Measurements from ENCODE around the gene KLK7.

The KLK7 gene

GRCh38 chr19:51009061-51009891, 25.6 kb upstream of the KLK7 start:
- Histone ChIP-seq H3K9me2 (replicated peaks; ENCODE audit: low read depth, low read length) (no peaks in the 10 kb centered on the region), H3K9ac (ENCODE audit: low read depth, low read length, poor library complexity, severe bottlenecking) (no peak overlapping the region), H3K27me3 (ENCODE audit: insufficient read depth, low read length, poor library complexity, severe bottlenecking) (no peaks in the 10 kb centered on the region), H3K4me2 (ENCODE audit: low read depth, low read length, poor library complexity, severe bottlenecking) (no peak overlapping the region), H3K4me3 (ENCODE audit: low read length, poor library complexity, severe bottlenecking) (no peak overlapping the region), H4K20me1 (ENCODE audit: insufficient read depth, low read length, poor library complexity, severe bottlenecking) (no peaks in the 10 kb centered on the region), H3F3A (ENCODE audit: low read depth) (no peaks in the 10 kb centered on the region), H3K4me1 (ENCODE audit: insufficient read depth, low read length, poor library complexity, severe bottlenecking) (no peaks in the 10 kb centered on the region), H3K36me3 (ENCODE audit: insufficient read depth, low read length) (no peaks in the 10 kb centered on the region), H2AFZ (ENCODE audit: low read length) (no peak overlapping the region), H3K79me2 (ENCODE audit: insufficient read depth, low read length) (no peaks in the 10 kb centered on the region), H3K9me3 (ENCODE audit: insufficient read depth, low read depth, low read length) (no peaks in the 10 kb centered on the region)
- TF ChIP-seq EZH2phosphoT487 (IDR thresholded peaks at IDR 0.05; ENCODE audit: borderline replicate concordance): no peak
- TF ChIP-seq CTCF (conservative IDR thresholded peaks at IDR 0.05; ENCODE audit: low read length): no peak

- H3K9me2 ChIP-seq (replicated peaks; ENCODE audit: low read depth, low read length): no peaks in the 10 kb centered on the region
- TF ChIP-seq EZH2phosphoT487 (IDR thresholded peaks at IDR 0.05; ENCODE audit: borderline replicate concordance) (no peak), CTCF (conservative IDR thresholded peaks at IDR 0.05; ENCODE audit: low read length) (no peak)
- no peak overlapping the region for H2AFZ ChIP-seq (ENCODE audit: low read length)
- no peak overlapping the region for H3K9ac ChIP-seq (ENCODE audit: low read depth, low read length, poor library complexity, severe bottlenecking)
- no peaks in the 10 kb centered on the region for H3K36me3 ChIP-seq (ENCODE audit: insufficient read depth, low read length)
- peaks cover 3% of the 10 kb centered on the region; the same call in 1 of the 2 replicates for H3K9me3 ChIP-seq (ENCODE audit: insufficient read depth, low read depth, low read length)
- no peaks in the 10 kb centered on the region for H3K79me2 ChIP-seq (ENCODE audit: insufficient read depth, low read length)
- H3K4me3 ChIP-seq (ENCODE audit: low read length, poor library complexity, severe bottlenecking): no peak overlapping the region
- no peaks in the 10 kb centered on the region for H4K20me1 ChIP-seq (ENCODE audit: insufficient read depth, low read length, poor library complexity, severe bottlenecking)
- H3K4me2 ChIP-seq (ENCODE audit: low read depth, low read length, poor library complexity, severe bottlenecking): no peak overlapping the region
- H3K4me1 ChIP-seq (ENCODE audit: insufficient read depth, low read length, poor library complexity, severe bottlenecking): no peaks in the 10 kb centered on the region
- H3F3A ChIP-seq (ENCODE audit: low read depth): no peaks in the 10 kb centered on the region
- no peaks in the 10 kb centered on the region for H3K27me3 ChIP-seq (ENCODE audit: insufficient read depth, low read length, poor library complexity, severe bottlenecking)
These were observed 23.8 kb upstream of the KLK7 start for GRCh38 chr19:51007488-51007887.

- Histone ChIP-seq H3K79me2 (ENCODE audit: insufficient read depth, low read length) (no peaks in the 10 kb centered on the region), H3K9me2 (replicated peaks; ENCODE audit: low read depth, low read length) (no peaks in the 10 kb centered on the region), H2AFZ (ENCODE audit: low read length) (no peak overlapping the region), H3K4me1 (ENCODE audit: insufficient read depth, low read length, poor library complexity, severe bottlenecking) (no peaks in the 10 kb centered on the region), H3K36me3 (ENCODE audit: insufficient read depth, low read length) (no peaks in the 10 kb centered on the region), H3K4me3 (ENCODE audit: low read length, poor library complexity, severe bottlenecking) (no peak overlapping the region), H3F3A (ENCODE audit: low read depth) (no peaks in the 10 kb centered on the region), H4K20me1 (ENCODE audit: insufficient read depth, low read length, poor library complexity, severe bottlenecking) (no peaks in the 10 kb centered on the region), H3K9ac (ENCODE audit: low read depth, low read length, poor library complexity, severe bottlenecking) (no peak overlapping the region), H3K27me3 (ENCODE audit: insufficient read depth, low read length, poor library complexity, severe bottlenecking) (no peaks in the 10 kb centered on the region), H3K4me2 (ENCODE audit: low read depth, low read length, poor library complexity, severe bottlenecking) (no peak overlapping the region), H3K9me3 (ENCODE audit: insufficient read depth, low read depth, low read length) (peaks cover 5% of the 10 kb centered on the region; the same call in 1 of the 2 replicates)
- TF ChIP-seq EZH2phosphoT487 (IDR thresholded peaks at IDR 0.05; ENCODE audit: borderline replicate concordance) (no peak), CTCF (conservative IDR thresholded peaks at IDR 0.05; ENCODE audit: low read length) (no peak)
These were observed 22.7 kb upstream of the KLK7 start for GRCh38 chr19:51006406-51006805.

Measured in Loucy (cell line).